Liver (tissue), 9 donors: Measurements from ENCODE around the gene TERT. TPM values are rescaled to one million over a fixed set of nuclear protein-coding genes. Genes with fewer than 3 reads are reported as not detected.

Experiments used
- DNase-seq: peaks from one replicate; pipeline ENCODE4 v3.0.0-alpha.2; 2017; ENCODE audit warnings: low spot score
- H3K27ac ChIP-seq, 2 donors: one replicate each; pipeline ENCODE4 v1.7.0; 2013; ENCODE audit warnings: inconsistent platforms in 2 of 2, low read length in 2 of 2, control low read depth in 1 of 2, low read depth in 1 of 2, mild to moderate bottlenecking in 1 of 2
- H3K27me3 ChIP-seq, 4 donors: one replicate each; pipeline versions ENCODE4 v1.6.1 to v1.7.0; 2013; ENCODE audit warnings: low read length in 3 of 4, inconsistent platforms in 1 of 4, mild to moderate bottlenecking in 1 of 4, moderate library complexity in 1 of 4; ENCODE audit not compliant: control insufficient read depth in 4 of 4, insufficient read depth in 4 of 4
- H3K36me3 ChIP-seq, 4 donors: one replicate each; pipeline versions ENCODE4 v1.6.1 to v1.7.0; 2013; ENCODE audit warnings: low read length in 3 of 4, mild to moderate bottlenecking in 3 of 4, low read depth in 1 of 4, moderate library complexity in 1 of 4; ENCODE audit not compliant: control insufficient read depth in 4 of 4, insufficient read depth in 3 of 4
- H3K4me1 ChIP-seq, 4 donors: one replicate each; pipeline versions ENCODE4 v1.6.1 to v1.7.0; 2013; ENCODE audit warnings: low read length in 3 of 4, mild to moderate bottlenecking in 3 of 4, moderate library complexity in 1 of 4; ENCODE audit not compliant: control insufficient read depth in 4 of 4, insufficient read depth in 4 of 4
- H3K4me3 ChIP-seq, 3 donors: one replicate each; pipeline versions ENCODE4 v1.6.1 to v1.7.0; 2013; ENCODE audit warnings: low read length in 3 of 3, control low read depth in 1 of 3, low read depth in 1 of 3, mild to moderate bottlenecking in 1 of 3
- H3K9ac ChIP-seq, 2 donors: one replicate each; pipeline ENCODE4 v1.7.0; 2013; ENCODE audit warnings: low read length in 2 of 2, mild to moderate bottlenecking in 2 of 2, moderate library complexity in 2 of 2, control low read depth in 1 of 2, low read depth in 1 of 2
- H3K9me3 ChIP-seq, 4 donors: one replicate each; pipeline versions ENCODE4 v1.6.1 to v1.7.0; 2013; ENCODE audit warnings: low read length in 3 of 4; ENCODE audit not compliant: control insufficient read depth in 4 of 4
- ATF3 ChIP-seq: IDR thresholded peaks from 2 replicates; pipeline ENCODE4 v1.6.1; 2016; ENCODE audit warnings: antibody characterized with exemption
- CTCF ChIP-seq: fragments of 150-350 bp; IDR thresholded peaks from 2 replicates; pipeline ENCODE4 v1.5.1; 2017; ENCODE audit warnings: improper control_type of control experiment, low read depth, low read length; ENCODE audit not compliant: missing input control
- EGR1 ChIP-seq, 2 donors: IDR thresholded peaks; 2 replicates each; pipeline ENCODE4 v1.6.1; 2016 to 2018; ENCODE audit warnings: antibody characterized with exemption in 2 of 2, low read depth in 2 of 2
- FOXA1 ChIP-seq: IDR thresholded peaks from 2 replicates; pipeline ENCODE4 v1.6.1; 2016; ENCODE audit warnings: antibody characterized with exemption
- FOXA2 ChIP-seq: IDR thresholded peaks from 2 replicates; pipeline ENCODE4 v1.6.1; 2016; ENCODE audit warnings: antibody characterized with exemption
- GABPA ChIP-seq, 2 donors: IDR thresholded peaks in 1 of 2; conservative IDR thresholded peaks in 1 of 2; 2 replicates each; pipeline ENCODE4 v1.6.1; 2016; ENCODE audit warnings: antibody characterized with exemption in 2 of 2, mild to moderate bottlenecking in 1 of 2, moderate library complexity in 1 of 2
- HNF4A ChIP-seq, 2 donors: conservative IDR thresholded peaks; 2 replicates each; pipeline ENCODE4 v1.6.1; 2016; ENCODE audit warnings: antibody characterized with exemption in 2 of 2, mild to moderate bottlenecking in 2 of 2
- HNF4G ChIP-seq: IDR thresholded peaks from 2 replicates; pipeline ENCODE4 v1.6.1; 2016; ENCODE audit warnings: antibody characterized with exemption
- JUND ChIP-seq, 2 donors: IDR thresholded peaks; 2 replicates each; pipeline ENCODE4 v1.6.1; 2016; ENCODE audit warnings: antibody characterized with exemption in 2 of 2
- MAX ChIP-seq: IDR thresholded peaks from 2 replicates; pipeline ENCODE4 v1.6.1; 2016; ENCODE audit warnings: antibody characterized with exemption
- NR2F2 ChIP-seq: IDR thresholded peaks from 2 replicates; pipeline ENCODE4 v1.6.1; 2016; ENCODE audit warnings: antibody characterized with exemption
- RAD21 ChIP-seq, 2 donors: IDR thresholded peaks; 2 replicates each; pipeline ENCODE4 v1.6.1; 2016; ENCODE audit warnings: antibody characterized with exemption in 2 of 2, mild to moderate bottlenecking in 2 of 2
- RXRA ChIP-seq, 2 donors: IDR thresholded peaks; 2 replicates each; pipeline ENCODE4 v1.6.1; 2017 to 2018; ENCODE audit warnings: antibody characterized with exemption in 2 of 2, mild to moderate bottlenecking in 1 of 2
- SP1 ChIP-seq: IDR thresholded peaks from 2 replicates; pipeline ENCODE4 v1.6.1; 2018; ENCODE audit warnings: antibody characterized with exemption, mild to moderate bottlenecking
- TAF1 ChIP-seq: conservative IDR thresholded peaks from 2 replicates; pipeline ENCODE4 v1.6.1; 2016; ENCODE audit warnings: antibody characterized with exemption, mild to moderate bottlenecking
- YY1 ChIP-seq: IDR thresholded peaks from 2 replicates; pipeline ENCODE4 v1.6.1; 2016; ENCODE audit warnings: antibody characterized with exemption, mild to moderate bottlenecking
- ZBTB33 ChIP-seq: IDR thresholded peaks from 2 replicates; pipeline ENCODE4 v1.6.1; 2016; ENCODE audit warnings: antibody characterized with exemption
- WGBS: extraction: QIAGEN DNeasy Blood & Tissue Kit; methylation state at CpG from one replicate; pipeline ENCODE4 v1.1.7; 2013; 5-methylcytosine and 5-hydroxymethylcytosine counted together
- polyA plus RNA-seq, 2 donors: library from polyadenylated mRNA; stranded (reverse) in 1 of 2; unstranded in 1 of 2; fragments of 200-250 nt in 1 of 2; fragments of >200 nt in 1 of 2; fragmentation: Nextera tagmentation in 1 of 2; extraction: Ambion mirVana in 1 of 2; gene quantifications; one replicate each; pipeline versions ENCODE4 v1.2.1 to v1.2.3, GENCODE V29; 2013 to 2015
- total RNA-seq, 2 donors: library from RNA; depleted of rRNA; stranded (reverse); fragments of >200 nt; gene quantifications; one replicate each; pipeline ENCODE4 v1.2.3, GENCODE V29; 2014
- TF ChIP-seq, protein P1 (sequence below): IDR thresholded peaks from 2 replicates; pipeline ENCODE4 v1.6.1; 2016; ENCODE audit warnings: antibody characterized with exemption, mild to moderate bottlenecking
- donor health status: healthy.
- donor health status: healthy.
- donor health status: healthy.
- donor health status: healthy.
- donor health status: healthy.

Gene TERT
- total and polyA plus RNA-seq, 4 donors = 0.14 TPM; not detected in 3

DNA sequence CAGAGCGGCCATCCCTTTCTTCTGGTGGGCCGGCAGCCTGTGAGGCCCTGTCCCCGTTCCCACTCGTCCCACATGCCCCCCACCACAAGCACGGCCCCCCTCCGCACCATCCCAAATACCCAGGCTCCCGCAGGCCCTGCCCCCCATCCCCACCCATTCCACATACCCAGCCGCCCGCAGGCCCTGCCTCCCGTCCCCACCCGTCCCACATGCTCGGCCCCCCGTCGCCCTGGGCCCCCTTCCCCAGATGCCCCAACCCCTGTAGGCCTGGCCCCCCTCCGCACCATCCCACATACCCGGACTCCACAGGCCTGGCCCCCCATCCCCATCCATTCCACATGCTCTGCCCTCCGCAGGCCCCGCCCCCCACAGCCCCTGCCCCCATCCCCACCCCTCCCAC is 82.0 kb downstream of the TERT start:
- H3K4me3 ChIP-seq = no peak overlapping the region
- H3K9me3 ChIP-seq = peaks cover 0 to 2% (median 0%) of the 10 kb centered on the region in 4 donors
- 89% methylated on average over 18 of the region's 18 CpGs for WGBS

GRCh38 chr5:1212271-1212670 is 82.6 kb downstream of the TERT start:
- WGBS = 96% methylated on average over 20 of the region's 20 CpGs
- no peak overlapping the region for H3K4me3 ChIP-seq
- H3K27me3 ChIP-seq = no peaks in the 10 kb centered on the region
- H3K27ac ChIP-seq = no peak overlapping the region
- H3K9me3 ChIP-seq = peaks cover 0 to 2% (median 0%) of the 10 kb centered on the region in 4 donors
- H3K36me3 ChIP-seq = no peaks in the 10 kb centered on the region
- no peak overlapping the region for H3K9ac ChIP-seq
- no peaks in the 10 kb centered on the region for H3K4me1 ChIP-seq
- no peak for DNase-seq
- TF ChIP-seq, protein P1, sequence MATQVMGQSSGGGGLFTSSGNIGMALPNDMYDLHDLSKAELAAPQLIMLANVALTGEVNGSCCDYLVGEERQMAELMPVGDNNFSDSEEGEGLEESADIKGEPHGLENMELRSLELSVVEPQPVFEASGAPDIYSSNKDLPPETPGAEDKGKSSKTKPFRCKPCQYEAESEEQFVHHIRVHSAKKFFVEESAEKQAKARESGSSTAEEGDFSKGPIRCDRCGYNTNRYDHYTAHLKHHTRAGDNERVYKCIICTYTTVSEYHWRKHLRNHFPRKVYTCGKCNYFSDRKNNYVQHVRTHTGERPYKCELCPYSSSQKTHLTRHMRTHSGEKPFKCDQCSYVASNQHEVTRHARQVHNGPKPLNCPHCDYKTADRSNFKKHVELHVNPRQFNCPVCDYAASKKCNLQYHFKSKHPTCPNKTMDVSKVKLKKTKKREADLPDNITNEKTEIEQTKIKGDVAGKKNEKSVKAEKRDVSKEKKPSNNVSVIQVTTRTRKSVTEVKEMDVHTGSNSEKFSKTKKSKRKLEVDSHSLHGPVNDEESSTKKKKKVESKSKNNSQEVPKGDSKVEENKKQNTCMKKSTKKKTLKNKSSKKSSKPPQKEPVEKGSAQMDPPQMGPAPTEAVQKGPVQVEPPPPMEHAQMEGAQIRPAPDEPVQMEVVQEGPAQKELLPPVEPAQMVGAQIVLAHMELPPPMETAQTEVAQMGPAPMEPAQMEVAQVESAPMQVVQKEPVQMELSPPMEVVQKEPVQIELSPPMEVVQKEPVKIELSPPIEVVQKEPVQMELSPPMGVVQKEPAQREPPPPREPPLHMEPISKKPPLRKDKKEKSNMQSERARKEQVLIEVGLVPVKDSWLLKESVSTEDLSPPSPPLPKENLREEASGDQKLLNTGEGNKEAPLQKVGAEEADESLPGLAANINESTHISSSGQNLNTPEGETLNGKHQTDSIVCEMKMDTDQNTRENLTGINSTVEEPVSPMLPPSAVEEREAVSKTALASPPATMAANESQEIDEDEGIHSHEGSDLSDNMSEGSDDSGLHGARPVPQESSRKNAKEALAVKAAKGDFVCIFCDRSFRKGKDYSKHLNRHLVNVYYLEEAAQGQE = no peak
- TF ChIP-seq NR2F2 (no peak), YY1 (no peak), EGR1 (IDR thresholded peaks at IDR 0.05; ENCODE audit: low read depth in 2 of 2) (no peak), FOXA2 (no peak), GABPA (IDR thresholded peaks at IDR 0.05 in 1 of 2, conservative IDR thresholded peaks at IDR 0.05 in 1 of 2) (no peak), JUND (IDR thresholded peaks at IDR 0.05) (no peak), CTCF (no peak), ZBTB33 (no peak), HNF4A (conservative IDR thresholded peaks at IDR 0.05) (no peak), FOXA1 (no peak), SP1 (no peak), RAD21 (IDR thresholded peaks at IDR 0.05) (no peak), MAX (no peak), TAF1 (no peak), RXRA (IDR thresholded peaks at IDR 0.05) (no peak), HNF4G (no peak)

More for the DNA sequence above, 82.0 kb downstream of the TERT start:
- no peak for TF ChIP-seq NR2F2
- no peak for TF ChIP-seq TAF1
- no peak for TF ChIP-seq RAD21 (IDR thresholded peaks at IDR 0.05)
- no peak for TF ChIP-seq HNF4A (conservative IDR thresholded peaks at IDR 0.05)
- TF ChIP-seq YY1 = no peak
- TF ChIP-seq ZBTB33 = no peak
- no peak for TF ChIP-seq RXRA (IDR thresholded peaks at IDR 0.05)
- no peak for TF ChIP-seq HNF4G
- no peak for TF ChIP-seq FOXA2
- no peak for TF ChIP-seq MAX
- no peak for TF ChIP-seq ATF3
- no peak for TF ChIP-seq SP1
- no peak for TF ChIP-seq EGR1 (IDR thresholded peaks at IDR 0.05; ENCODE audit: low read depth in 2 of 2)
- Histone ChIP-seq H3K4me1 (no peaks in the 10 kb centered on the region), H3K27me3 (no peaks in the 10 kb centered on the region), H3K27ac (no peak overlapping the region), H3K9ac (no peak overlapping the region), H3K36me3 (no peaks in the 10 kb centered on the region)
- DNase-seq = no peak
